C4-2B (cell line): ENCODE measurements around the gene RNF149.
"Not testable (repeated sequence)": the region's sequence is repeated elsewhere in the genome, so short reads cannot be mapped to it uniquely, and the experiment has no call there.

Experiments used
- H3K27ac ChIP-seq: fragments of 450-650 bp; 2 replicates; pipeline ENCODE4 v1.5.1; 2017
- CTCF ChIP-seq: fragments of 450-650 bp; conservative IDR thresholded peaks from 2 replicates; pipeline ENCODE4 v1.5.1; 2017; ENCODE audit warnings: mild to moderate bottlenecking
- ZFX ChIP-seq: fragments of 450-650 bp; IDR thresholded peaks from 2 replicates; pipeline ENCODE4 v1.6.1; 2017

The RNF149 gene

GRCh38 chr2:101253703-101254450 lies 54.6 kb downstream of the RNF149 start:
- H3K27ac ChIP-seq: peak overlapping the region; percentile 97
- TF ChIP-seq CTCF: no peak
- TF ChIP-seq ZFX: no peak

- TF ChIP-seq CTCF: no peak
- TF ChIP-seq ZFX: peak; percentile 94
Observed at GRCh38 chr2:101253013-101253702, 55.3 kb downstream of the RNF149 start.

GRCh38 chr2:101252408-101253012 lies 56.0 kb downstream of the RNF149 start, which contains the start of gene CNOT11:
Gene CNOT11, plus strand, starts transcription at chr2:101252886. Its CDS starts 79 bp downstream, at chr2:101252965.
- TF ChIP-seq ZFX (no peak), CTCF (no peak)
- peak within 1 kb of the TSS; percentile 97 for H3K27ac ChIP-seq

More at GRCh38 chr2:101253013-101253702, 55.3 kb downstream of the RNF149 start:
- peak overlapping the region; percentile 97 for H3K27ac ChIP-seq

- H3K27ac ChIP-seq: peak overlapping the region; percentile 97
- no peak for TF ChIP-seq ZFX
- TF ChIP-seq CTCF: peak; percentile 84
Observed at GRCh38 chr2:101251844-101252407, 56.6 kb downstream of the RNF149 start.

GRCh38 chr2:101251246-101251781 lies 57.2 kb downstream of the RNF149 start:
- not testable (repeated sequence) for H3K27ac ChIP-seq

GRCh38 chr2:101249826-101250225 lies 58.7 kb downstream of the RNF149 start:
- TF ChIP-seq ZFX (no peak), CTCF (no peak)
- no peak overlapping the region for H3K27ac ChIP-seq

- H3K27ac ChIP-seq: not testable (repeated sequence)
Observed at GRCh38 chr2:101248756-101249155, 59.7 kb downstream of the RNF149 start.

GRCh38 chr2:101245468-101245867 lies 63.0 kb downstream of the RNF149 start:
- H3K27ac ChIP-seq: peak overlapping the region; percentile 83

GRCh38 chr2:101244899-101245298 lies 63.6 kb downstream of the RNF149 start:
- H3K27ac ChIP-seq: peak overlapping the region; percentile 83

- H3K27ac ChIP-seq: peak overlapping the region; percentile 83
Observed at GRCh38 chr2:101244373-101244772, 64.1 kb downstream of the RNF149 start.
